GM19351 (cell line): ENCODE measurements around the gene NQO1.

Source experiments
- ATAC-seq: cut with Tn5 transposase; IDR thresholded peaks from one replicate; pipeline ENCODE4 v1.9.1; 2021; ENCODE audit warnings: mild to moderate bottlenecking, moderate library complexity; ENCODE audit not compliant: unreplicated experiment

The NQO1 gene

GRCh38 chr16:69707920-69708683 is 18.3 kb downstream of the NQO1 start:
- ATAC-seq: no peak

DNA sequence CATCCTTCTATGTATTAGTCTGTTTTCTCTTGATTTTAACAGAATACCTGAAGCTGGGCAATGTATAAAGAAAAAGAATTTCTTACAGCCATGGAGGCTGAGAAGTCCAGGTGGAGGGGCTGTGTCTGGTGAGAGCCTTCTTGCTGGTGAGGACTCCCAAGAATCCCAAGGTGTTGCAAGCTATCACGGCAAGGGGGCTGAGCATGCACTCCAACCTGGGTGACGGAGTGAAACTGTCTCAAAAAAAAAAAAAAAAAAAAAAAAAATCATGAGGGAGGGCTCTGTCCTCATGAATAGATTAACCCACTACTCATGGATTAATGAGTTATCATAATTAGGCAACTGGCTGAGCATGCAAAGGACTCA is 19.4 kb downstream of the NQO1 start:
- no peak for ATAC-seq

GRCh38 chr16:69706256-69706974 is 19.9 kb downstream of the NQO1 start:
- no peak for ATAC-seq

DNA sequence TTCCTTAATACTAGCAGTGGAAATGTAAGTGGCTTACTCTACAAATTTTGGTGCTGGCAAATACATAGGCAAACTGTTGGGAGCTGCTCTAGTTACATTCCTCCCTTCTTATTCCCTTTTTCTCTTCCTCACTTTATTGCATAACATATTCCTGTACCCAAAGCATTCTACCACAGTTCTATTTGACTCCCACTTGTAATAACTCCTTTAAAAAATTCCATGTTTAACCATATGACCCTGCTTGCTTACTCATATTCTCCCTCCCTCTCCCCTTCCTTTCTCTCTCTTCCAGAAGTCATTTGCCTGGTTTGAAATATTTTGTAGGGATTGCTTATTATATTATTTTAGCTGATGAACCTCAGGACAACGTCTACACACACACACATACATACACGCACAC is 22.7 kb downstream of the NQO1 start:
- ATAC-seq: no peak

DNA sequence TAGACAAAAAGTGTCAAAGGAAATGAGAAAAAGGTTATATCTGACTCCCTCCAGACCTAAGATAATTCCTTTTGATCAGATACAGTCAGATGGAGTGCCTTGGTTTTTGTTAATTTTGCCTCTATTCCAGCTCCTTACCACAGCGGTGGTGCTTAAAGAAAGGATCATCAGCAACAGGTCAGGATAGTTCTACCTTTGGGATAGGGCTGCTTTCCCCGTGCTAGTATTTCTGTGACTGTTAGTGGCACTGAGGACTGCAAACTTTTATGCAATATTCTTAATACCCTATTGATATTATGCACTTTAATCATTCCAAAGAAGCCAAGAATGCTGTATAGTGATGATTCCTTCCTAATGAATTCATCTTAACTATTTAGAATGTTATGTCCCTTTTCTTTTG is 24.5 kb downstream of the NQO1 start:
- no peak for ATAC-seq

DNA sequence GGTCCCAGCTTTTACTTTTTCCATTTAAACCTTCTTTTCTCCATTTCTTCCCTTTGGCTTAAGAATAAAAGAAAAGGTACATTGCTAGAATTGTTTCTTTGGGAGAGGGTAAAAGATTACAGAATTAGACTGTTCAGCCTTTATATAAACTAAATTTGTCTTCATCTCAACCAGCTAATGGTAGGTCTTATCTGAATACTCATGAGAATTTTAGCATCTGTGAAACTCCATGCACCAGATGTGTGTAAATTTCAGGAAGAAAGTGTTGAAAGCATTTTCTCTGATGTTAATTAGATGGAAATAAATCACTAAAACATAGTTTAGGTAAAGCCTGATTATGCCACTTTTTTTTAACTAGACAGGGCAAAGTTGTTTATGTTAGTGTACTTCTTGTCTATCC is 24.9 kb downstream of the NQO1 start:
- no peak for ATAC-seq

DNA sequence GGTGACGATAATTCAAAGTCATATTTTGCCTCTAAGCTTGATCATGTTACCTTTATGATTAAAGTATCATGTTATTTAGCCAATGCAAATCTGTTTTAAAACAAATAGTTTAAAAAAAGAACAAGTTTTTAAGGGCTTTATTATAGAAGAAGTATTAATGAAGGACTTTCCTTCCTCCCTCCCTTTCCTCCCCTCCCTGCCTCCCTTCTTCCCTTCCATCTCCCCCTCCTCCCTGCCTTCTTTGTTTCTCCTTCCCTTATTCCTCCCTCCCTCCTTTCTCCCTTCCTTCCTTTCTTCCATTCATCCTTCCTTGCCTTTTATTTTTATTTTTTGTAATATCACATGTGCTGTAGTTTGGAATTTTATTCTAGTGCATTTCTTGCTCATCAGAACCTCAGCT is 26.4 kb downstream of the NQO1 start:
- no peak for ATAC-seq

GRCh38 chr16:69698404-69698803 is 28.0 kb downstream of the NQO1 start:
- ATAC-seq: no peak

DNA sequence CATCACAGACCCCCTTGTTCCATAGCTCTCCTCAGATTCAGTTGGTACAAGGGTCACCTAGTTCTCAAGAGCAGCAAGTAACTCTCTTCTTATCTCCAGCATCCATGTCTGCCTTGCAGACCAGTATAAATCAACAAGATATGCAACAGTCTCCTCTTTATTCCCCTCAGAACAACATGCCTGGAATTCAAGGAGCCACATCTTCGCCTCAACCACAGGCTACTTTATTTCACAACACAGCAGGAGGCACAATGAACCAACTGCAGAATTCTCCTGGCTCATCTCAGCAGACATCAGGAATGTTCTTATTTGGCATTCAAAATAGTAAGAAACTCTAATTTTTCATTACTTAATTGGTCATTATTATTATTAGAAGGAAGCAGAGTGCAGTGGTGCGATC is 32.4 kb downstream of the NQO1 start:
- ATAC-seq: no peak

GRCh38 chr16:69691980-69692911 is 34.1 kb downstream of the NQO1 start:
- ATAC-seq: no peak

DNA sequence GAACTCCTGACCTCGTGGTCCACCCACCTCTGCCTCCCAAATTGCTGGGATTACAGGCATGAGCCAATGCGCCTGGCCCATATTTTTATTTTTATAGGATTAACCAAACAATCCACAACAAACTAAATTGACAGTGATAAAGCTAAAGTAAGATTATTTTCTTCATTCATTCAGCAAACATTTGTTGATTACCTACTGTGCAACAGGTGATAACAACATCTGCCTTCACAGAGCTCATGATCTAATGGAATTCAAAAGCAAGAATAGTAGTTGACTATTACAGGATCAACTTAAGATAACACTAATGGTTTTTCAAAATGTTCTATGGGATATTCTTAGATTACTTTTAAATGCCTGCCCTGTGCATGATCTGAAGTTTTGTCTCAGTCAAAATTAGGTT is 37.8 kb downstream of the NQO1 start:
- no peak for ATAC-seq

DNA sequence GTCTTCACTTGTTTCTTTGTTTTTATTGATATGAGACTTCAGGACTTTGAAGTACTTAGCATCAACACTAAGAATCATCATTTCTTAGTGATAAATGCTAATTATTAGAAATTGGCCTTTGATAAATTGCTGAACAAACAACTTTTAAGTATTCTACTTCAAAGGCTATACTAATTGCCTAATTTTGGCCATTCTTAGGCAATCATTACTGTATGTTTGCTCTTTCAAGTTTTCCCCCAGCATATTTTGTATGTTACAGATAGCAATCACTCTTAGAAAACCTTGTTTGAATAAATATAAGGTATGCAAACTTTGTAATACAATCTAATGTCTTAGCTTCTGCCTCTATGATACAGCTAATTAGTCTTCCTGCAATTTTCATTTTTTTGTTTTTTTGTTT is 46.0 kb downstream of the NQO1 start:
- ATAC-seq: no peak

GRCh38 chr16:69672998-69673713 is 53.2 kb downstream of the NQO1 start:
- no peak for ATAC-seq

- ATAC-seq: no peak
Measured at GRCh38 chr16:69672315-69672997, 53.9 kb downstream of the NQO1 start.

DNA sequence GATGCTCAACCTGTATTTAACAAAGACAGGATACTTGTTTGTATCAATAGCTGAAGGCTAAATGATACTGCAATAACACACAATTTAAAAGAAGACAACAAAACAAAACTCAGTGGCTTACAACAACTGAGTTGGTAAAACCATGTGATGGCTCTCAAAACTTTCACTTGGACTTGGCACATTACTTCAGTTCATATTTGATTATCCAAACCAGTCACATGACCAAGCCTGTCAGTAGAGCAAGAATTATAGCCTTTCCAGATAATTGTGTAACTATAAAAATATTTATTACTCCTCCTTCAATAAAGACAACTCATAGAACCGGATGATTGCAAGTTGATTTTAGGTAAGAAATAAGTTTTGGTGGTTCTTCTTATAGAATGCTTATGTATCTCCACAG is 56.8 kb downstream of the NQO1 start:
- no peak for ATAC-seq

DNA sequence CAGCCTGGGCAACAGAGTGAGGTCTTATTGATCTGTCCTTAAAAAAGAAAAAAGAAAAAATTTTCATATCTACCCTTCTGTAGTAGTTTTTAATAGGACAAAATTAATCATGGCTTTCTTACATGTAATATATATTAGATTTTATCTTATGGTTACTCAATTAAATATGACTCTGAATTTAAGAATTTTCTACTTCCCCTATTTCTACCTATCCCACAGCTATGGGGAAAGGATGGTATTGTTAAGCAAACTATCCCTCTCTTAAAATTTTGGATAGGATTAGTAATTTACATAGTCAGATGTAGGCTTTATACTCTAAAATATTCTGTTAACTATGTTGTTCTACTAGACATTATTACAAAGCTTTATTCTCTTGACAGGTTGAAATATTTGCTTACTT is 62.5 kb downstream of the NQO1 start:
- ATAC-seq: no peak

DNA sequence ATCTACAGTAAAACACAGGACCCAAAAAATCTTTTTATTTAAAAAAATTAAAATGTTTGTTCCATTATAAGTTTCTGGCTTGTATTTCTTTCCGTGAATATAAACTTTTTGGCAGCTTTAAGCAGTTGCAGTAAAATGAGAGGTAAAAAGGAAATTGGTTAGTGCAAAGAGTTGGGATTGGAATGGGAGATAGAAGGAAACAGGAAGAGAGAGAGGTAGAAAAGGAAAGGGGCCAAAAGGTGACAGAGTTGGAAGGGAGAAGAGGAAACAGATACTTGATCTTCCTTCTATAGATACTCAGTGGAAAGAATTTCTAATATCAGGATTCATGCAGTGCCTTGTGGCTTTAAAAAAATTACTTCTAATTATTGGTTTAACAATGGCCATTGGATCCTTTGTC is 63.5 kb downstream of the NQO1 start:
- ATAC-seq: no peak

GRCh38 chr16:69660166-69660565 is 66.2 kb downstream of the NQO1 start:
- no peak for ATAC-seq
